GM20000 (cell line): ENCODE results near the gene SLC25A29.

Source experiments
- DNase-seq: peaks from one replicate; pipeline ENCODE4 v3.0.0; 2012; ENCODE audit warnings: low spot score
- CTCF ChIP-seq: IDR thresholded peaks from 2 replicates; pipeline ENCODE4 v1.5.1; 2012; ENCODE audit warnings: mild to moderate bottlenecking, control low read depth; ENCODE audit errors: extremely low read depth, missing control alignments

The SLC25A29 gene

GRCh38 chr14:100306101-100306997 lies at the start of gene SLC25A29:
Gene SLC25A29 (minus strand): TSS chr14:100306444. CDS start chr14:100306232, 212 bp downstream.
- no peak for TF ChIP-seq CTCF
- DNase-seq = peak; percentile 98

GRCh38 chr14:100350986-100351385 lies 44.7 kb upstream of the SLC25A29 start:
- no peak for TF ChIP-seq CTCF
- DNase-seq = no peak

- no peak for DNase-seq
- TF ChIP-seq CTCF = no peak
Observed at GRCh38 chr14:100350276-100350926, 44.2 kb upstream of the SLC25A29 start.

GRCh38 chr14:100348784-100349685 lies 42.8 kb upstream of the SLC25A29 start:
- no peak for DNase-seq
- TF ChIP-seq CTCF = no peak

GRCh38 chr14:100348253-100348729 lies 42.0 kb upstream of the SLC25A29 start:
- no peak for DNase-seq
- TF ChIP-seq CTCF = no peak

GRCh38 chr14:100346306-100347091 lies 40.3 kb upstream of the SLC25A29 start:
- TF ChIP-seq CTCF = no peak
- peak; percentile 6 for DNase-seq
